Stimulated activated CD8-positive, alpha-beta memory T cell treated with anti-CD3 and anti-CD28 coated beads, Interleukin-15, amount 100 ng/mL, for 4 hours (primary cell): ENCODE measurements around the gene MFSD6.

Source experiments
- DNase-seq, 2 donors: peaks; one replicate each; pipeline ENCODE4 v3.0.0-alpha.2; 2020; ENCODE audit warnings: low read depth in 2 of 2

The MFSD6 gene

GRCh38 chr2:190440113-190440512, 32.0 kb downstream of the MFSD6 start:
- no peak for DNase-seq

DNA sequence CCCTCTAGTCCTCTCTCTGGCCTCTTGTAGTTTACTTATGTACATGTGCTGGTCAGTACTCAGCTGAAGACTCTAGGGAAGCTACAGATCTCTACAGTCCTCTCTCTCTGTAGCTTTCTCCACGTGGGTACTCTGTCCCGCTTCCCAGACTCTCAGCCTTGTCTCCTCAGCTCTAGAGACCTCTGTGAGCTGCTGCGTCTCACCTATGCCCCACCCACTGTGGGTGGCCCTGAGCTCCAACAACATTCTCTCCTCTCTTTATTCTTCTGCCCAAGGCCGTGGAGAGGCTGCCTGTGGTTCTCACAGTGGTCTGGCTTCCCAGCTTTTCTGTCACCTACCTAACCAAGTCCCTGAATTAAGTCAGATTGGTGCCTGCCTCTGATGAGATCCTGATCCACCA, 33.4 kb downstream of the MFSD6 start:
- DNase-seq = no peak

DNA sequence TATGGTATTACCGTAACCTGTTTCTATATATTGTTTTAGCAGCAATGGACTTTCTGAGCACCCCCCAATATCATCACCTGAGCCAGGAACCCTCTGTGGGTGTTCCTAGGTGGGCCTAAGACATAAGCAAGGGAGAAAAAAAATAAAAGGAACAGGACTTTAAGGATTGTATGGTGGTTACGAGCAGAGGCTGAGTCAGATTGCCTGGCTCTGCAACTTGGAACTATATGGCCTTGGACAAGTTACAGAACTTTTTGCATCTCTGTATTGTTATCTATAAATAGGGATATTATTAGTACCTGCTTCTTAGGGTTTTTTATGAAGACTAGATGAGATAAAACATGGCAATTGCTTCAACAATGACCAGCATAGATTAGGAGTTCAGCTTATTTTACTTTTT, 34.9 kb downstream of the MFSD6 start:
- no peak for DNase-seq

GRCh38 chr2:190443778-190444481, 35.8 kb downstream of the MFSD6 start:
- DNase-seq = no peak

DNA sequence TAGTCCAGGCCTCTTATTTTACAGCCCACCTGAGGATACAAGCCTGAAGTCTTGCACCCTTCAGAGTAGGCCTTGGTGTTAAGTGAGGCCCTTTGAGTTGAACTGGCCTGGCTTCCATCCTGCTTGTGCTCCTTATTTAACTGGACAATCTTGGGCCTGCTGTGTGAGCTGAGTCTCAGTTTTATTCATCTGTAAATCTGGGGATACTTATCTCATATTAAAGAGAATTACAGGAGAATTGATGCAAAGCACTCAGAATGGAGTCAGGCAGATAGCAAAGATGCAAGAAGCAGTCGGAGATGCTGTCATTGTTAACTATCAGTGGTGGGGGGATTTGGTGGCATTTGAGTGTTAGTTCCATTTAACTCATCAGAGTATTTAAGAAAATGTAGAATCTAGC, 36.8 kb downstream of the MFSD6 start:
- no peak for DNase-seq

- no peak for DNase-seq
These were observed 38.0 kb downstream of the MFSD6 start for GRCh38 chr2:190446193-190446592.

DNA sequence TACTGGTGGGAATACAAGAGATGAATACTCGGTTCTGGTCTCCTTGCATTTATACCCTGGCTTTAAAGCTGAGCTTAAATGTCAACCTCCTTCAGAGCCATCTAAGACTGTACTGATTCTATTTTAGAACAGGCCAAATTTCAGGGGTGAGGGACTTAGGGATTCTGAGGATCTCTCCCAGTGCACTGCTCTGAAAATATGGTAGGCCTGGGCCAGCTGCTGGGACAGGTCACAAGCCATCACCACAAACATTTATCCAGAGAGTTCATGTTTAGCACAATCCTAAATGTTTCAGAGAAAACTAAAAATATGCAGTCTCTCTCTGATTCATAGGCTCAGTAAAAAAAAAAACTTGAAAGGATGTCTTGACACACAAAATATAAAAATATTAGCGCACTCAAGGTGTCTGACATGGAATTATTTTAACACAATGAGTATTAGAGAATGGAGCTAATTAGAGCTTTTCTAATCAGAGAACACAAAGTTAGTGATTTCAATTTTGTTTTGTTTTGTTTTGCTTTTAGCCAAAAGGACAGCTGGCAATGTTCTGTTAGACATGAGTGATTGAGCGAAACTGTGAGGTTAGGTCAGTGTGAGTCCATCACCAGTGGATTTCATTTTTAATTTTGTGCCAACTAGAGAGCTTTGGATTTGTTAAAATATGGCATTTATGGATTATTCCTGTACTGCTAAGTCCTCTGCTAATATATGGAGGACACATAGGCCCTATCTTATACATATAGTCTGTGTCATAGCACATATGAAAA, 38.8 kb downstream of the MFSD6 start:
- no peak for DNase-seq

DNA sequence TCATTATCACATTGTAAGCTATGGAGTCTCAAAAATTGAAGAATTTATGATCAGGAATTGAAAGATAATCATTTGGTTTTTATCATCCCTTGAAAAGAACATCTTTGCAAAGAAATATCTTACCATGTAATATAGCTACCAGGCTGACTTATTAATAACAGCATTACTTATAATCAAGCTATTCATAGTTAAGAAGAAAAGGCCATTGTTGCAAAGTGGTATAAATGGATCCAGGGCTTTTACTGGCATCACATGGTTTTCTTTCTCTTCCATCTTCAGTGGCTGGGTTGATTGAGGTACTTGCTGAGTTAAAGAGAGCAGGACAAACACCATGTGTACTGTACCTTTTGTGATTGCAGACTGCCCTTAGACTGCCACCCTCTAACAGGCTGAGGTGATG, 39.6 kb downstream of the MFSD6 start:
- no peak for DNase-seq

- no peak for DNase-seq
These were observed 41.8 kb downstream of the MFSD6 start for GRCh38 chr2:190449925-190450324.

DNA sequence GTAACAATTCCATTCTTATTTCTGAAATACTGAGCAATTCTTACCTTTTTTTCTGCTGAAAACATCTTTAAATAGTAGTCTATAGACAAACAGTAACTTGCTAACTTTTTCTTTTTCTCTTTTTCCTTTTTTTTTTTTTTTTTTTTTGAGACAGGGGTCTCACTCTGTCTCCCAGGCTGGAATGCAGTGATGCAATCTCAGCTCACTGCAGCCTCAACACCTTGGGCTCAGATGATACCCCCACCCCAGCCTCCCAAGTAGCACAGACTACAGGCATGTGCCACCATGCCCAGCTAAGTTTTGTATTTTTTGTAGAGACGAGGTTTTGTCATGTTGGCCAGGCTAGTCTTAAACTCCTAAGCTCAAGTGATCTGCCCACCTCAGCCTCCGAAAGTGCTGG, 42.2 kb downstream of the MFSD6 start:
- no peak for DNase-seq

DNA sequence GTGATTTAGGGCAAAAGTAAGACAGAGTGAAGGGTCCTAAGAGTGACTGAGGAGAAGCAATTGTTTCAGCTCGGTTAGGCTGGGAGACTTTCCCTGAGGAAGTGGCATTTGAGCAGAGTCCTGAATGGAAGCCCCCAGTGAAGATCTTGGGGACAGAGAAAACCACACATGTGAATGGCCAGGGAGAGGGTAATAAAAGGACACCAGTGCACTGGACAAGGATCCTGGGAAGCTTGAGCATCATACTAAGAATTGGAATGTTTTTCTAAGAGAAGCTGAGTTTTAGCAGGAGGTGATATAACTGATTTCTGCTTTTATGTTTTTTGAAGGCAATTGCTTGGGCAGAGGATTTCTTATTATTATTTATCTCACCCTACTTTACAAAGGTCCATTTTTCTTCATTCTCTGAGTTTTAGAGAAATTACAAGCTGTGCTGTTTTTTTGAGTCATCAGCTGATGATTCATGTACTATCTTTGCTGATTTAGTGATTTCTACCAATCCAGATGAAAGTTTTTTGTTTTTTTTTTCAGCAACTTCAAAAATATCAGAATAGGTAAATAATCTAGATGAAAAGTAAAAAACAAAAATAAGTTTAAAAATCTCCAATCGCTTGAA, 43.5 kb downstream of the MFSD6 start:
- DNase-seq = no peak

DNA sequence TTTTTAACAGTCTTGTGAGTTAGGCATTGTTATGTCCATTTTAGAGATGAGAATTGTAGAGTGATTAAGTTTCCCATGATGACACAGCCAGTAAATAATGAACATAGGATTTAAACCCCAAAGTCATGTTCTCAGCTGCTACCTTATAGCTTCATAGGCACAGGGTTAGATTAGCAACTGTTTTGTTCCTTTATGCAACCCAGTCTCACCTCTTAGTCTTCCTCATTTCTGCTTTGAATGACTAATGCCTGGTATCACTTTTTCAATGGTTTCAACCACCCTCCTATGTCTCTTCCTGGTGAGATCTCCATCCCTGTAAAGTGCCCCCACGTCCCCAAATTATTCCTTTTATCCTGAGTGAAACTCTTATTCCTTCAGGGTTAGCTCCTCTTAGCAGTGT, 44.3 kb downstream of the MFSD6 start:
- DNase-seq = no peak

DNA sequence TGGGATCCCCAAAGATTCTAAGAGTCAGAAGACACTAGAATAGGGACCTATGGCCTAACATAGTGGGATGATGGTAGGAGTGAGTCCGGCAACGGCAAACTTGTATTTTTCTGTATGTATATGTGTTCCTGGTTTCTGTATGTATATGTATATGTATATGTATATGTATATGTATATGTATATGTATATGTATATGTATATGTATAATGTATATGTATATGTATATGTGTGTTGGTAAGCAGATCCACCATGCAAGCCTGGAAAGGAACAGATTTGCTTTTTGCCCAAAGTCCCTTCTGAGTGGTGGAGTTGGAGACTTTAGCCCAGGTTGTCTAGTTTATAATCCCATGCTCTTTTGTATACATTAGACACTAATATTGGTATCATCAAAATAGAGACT, 46.6 kb downstream of the MFSD6 start:
- DNase-seq = no peak

- DNase-seq = no peak
These were observed 47.4 kb downstream of the MFSD6 start for GRCh38 chr2:190455358-190456095.

GRCh38 chr2:190456833-190457232, 48.7 kb downstream of the MFSD6 start:
- DNase-seq = no peak

GRCh38 chr2:190457256-190457655, 49.1 kb downstream of the MFSD6 start:
- no peak for DNase-seq

- DNase-seq = no peak
These were observed 50.4 kb downstream of the MFSD6 start for GRCh38 chr2:190458352-190459107.

GRCh38 chr2:190459881-190460280, 51.7 kb downstream of the MFSD6 start:
- DNase-seq = no peak

- DNase-seq = no peak
These were observed 52.3 kb downstream of the MFSD6 start for GRCh38 chr2:190460487-190460886.

- no peak for DNase-seq
These were observed 54.0 kb downstream of the MFSD6 start for GRCh38 chr2:190462181-190462580.

DNA sequence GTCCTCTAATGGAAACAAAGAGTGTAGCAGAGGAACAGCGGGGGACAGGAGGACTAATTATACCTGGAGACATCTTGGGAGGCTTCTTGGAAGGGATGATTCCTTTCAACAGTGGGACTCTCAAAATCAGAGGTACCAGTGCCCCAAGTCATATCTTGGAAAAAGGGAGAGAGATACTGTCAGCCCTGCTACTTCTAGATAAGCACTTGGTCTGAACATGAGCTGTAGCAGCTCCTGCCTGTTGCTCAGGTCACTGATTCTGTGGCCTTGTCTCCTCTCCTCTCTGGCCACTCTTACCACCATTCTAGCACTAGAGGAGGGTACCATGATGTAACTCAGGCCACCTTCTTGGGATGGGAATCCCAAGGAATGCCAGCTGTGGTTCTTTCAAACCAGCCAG, 54.5 kb downstream of the MFSD6 start:
- DNase-seq = no peak

GRCh38 chr2:190465060-190465459, 56.9 kb downstream of the MFSD6 start:
- DNase-seq = no peak
